ENCODE data around the gene PTK7.

DNA sequence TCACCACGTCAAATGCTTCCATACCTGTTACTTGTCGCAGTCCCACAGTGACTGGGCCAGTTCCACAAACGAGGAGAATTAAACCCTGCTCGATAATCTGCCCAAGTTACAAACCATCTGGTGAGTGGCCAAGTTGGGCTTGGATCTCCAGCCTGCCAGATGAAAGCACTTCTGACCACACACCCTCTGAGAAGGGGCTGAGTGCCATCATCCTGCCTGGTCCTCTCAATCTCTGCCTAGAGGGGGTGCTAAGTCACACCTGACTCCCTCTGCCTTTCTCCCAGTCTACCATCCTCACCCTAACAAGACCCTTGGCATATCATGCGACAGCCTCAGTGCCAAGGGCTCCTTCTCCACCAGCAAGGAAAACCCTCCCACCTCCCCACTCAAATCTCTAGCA, 38.9 kb upstream of the PTK7 start:
- TF ChIP-seq, protein P1, sequence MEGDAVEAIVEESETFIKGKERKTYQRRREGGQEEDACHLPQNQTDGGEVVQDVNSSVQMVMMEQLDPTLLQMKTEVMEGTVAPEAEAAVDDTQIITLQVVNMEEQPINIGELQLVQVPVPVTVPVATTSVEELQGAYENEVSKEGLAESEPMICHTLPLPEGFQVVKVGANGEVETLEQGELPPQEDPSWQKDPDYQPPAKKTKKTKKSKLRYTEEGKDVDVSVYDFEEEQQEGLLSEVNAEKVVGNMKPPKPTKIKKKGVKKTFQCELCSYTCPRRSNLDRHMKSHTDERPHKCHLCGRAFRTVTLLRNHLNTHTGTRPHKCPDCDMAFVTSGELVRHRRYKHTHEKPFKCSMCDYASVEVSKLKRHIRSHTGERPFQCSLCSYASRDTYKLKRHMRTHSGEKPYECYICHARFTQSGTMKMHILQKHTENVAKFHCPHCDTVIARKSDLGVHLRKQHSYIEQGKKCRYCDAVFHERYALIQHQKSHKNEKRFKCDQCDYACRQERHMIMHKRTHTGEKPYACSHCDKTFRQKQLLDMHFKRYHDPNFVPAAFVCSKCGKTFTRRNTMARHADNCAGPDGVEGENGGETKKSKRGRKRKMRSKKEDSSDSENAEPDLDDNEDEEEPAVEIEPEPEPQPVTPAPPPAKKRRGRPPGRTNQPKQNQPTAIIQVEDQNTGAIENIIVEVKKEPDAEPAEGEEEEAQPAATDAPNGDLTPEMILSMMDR (IDR thresholded peaks at IDR 0.05; ENCODE audit: low read depth, low read length), result no peak
- no peak for TF ChIP-seq EZH2phosphoT487 (IDR thresholded peaks at IDR 0.05; ENCODE audit: low read depth)
